GM19239 (cell line): ENCODE data around the gene QRFPR.
"Not testable (repeated sequence)": the region's sequence is repeated elsewhere in the genome, so short reads cannot be mapped to it uniquely, and the experiment has no call there.

ENCODE experiments used
- DNase-seq: peaks from one replicate; pipeline ENCODE4 v3.0.0; 2011; ENCODE audit warnings: low spot score; ENCODE audit not compliant: insufficient read length
- FAIRE-seq: peaks from 2 replicates; lab custom pipeline; 2011; peaks lifted over from hg19 to GRCh38; lab: Jason Lieb, UNC

The QRFPR gene

DNA sequence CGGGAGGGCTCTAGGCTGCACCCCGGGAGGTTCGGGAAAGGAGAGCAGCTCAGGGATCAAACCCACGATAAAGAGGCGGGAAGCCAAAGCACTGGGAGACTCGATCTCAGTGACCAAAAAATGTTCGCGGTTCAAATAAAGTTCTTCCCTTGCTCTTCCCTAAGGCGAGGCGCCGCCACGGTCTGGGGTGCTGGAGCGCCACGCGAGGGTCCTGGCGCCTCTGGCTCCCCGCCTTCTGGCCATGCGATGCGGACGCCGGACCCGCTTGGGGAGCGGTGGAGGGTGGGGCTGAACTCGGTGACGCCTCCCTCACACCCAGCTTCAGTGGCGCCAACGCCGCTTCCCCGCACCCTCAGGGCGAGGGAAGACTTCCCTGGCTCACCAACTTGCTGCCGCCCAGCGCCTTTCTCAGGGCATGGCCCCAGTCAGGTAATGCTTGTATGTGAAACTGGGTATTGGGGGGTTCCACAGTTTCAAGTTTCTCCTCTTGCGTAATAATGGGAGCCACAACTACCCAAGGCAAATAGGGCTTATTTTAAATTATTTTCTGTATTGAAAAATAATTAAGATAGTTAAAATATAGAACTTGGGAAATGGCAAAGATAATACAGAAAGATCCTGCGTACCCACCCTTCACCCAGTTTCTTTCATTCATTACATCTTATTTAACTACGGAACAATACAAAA lies at the start of gene QRFPR:
Gene QRFPR (minus strand): TSS at position 243 of the 687 bp plus-strand sequence. CDS start 371 bp downstream, outside the sequence.
- FAIRE-seq, result no peak
- no peak for DNase-seq

- FAIRE-seq (no peak), DNase-seq (no peak)
Observed at GRCh38 chr4:121428721-121429120, 47.9 kb upstream of the QRFPR start.

GRCh38 chr4:121421594-121421993 lies 40.8 kb upstream of the QRFPR start:
- DNase-seq, result no peak

GRCh38 chr4:121411151-121411744 lies 30.4 kb upstream of the QRFPR start:
- DNase-seq, result no peak
- FAIRE-seq, result no peak

More at GRCh38 chr4:121421594-121421993, 40.8 kb upstream of the QRFPR start:
- no peak for FAIRE-seq

DNA sequence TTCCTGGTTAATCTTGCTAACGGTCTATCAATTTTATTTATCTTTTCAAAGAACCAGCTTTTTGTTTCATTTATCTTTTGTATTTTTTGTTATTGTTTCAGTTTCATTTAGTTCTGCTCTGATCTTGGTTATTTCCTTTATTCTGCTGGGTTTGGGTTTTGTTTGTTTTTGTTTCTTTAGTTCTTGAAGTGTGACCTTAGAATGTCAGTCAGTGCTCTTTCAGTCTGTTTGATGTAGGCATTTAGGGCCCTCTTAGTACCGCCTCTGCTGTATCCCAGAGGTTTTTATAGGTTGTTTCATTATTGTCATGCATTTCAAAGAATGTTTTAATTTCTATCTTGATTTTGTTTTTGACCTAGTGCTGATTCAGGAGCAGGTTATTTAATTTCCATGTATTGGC lies 27.7 kb upstream of the QRFPR start:
- FAIRE-seq, DNase-seq: not testable (repeated sequence)

- no peak for FAIRE-seq
- no peak for DNase-seq
Observed at GRCh38 chr4:121400632-121401031, 19.8 kb upstream of the QRFPR start.

DNA sequence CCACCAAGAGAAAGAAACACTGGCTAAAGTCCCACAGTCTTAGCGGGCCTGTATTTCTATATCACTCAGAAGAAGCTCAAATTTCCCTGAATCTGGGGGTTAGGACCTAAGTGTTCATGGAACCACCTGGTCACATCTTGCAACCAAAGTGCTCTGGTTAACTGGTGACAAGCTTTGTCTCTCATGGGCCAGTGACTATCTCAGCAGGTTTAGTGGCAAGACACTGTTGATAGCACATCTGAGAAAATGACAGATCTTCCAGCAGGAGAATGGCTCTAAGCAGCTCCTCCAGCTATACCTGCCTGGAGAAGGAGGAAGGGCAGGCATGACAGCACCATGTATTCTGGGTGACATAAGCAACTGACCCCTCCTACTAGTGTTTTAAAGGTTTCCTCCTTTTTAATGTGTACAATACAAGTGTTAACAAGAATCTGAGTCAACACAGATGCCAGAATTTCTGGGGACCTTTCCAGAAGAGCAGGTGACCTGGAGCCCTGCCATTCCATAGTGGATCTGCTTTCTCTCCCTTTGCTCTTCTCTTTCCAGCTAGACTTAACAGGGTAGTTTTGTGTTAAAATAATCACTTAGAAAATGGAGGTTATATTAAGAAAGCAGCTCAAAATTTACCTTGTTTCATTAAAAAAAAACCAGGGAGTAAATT lies 17.3 kb upstream of the QRFPR start:
- DNase-seq (no peak), FAIRE-seq (no peak)

DNA sequence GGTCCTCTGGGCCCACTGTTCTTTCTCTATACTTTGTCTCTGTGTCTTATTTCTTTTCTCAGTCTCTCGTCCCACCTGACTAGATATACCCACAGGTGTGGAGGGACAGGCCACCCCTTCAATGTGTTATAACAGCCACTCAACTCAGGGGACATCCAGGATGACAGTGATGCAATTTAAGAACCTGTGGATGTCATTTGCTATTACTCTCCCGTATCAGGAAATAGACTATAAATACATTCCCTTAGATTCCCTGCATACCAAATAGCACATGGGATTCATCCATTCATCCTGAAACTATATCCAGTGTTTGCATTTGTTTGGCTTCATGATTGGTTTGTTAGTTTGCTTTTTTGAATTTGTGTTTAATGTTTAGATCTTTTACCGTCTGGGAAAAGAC lies 16.6 kb upstream of the QRFPR start:
- FAIRE-seq (no peak), DNase-seq (no peak)

DNA sequence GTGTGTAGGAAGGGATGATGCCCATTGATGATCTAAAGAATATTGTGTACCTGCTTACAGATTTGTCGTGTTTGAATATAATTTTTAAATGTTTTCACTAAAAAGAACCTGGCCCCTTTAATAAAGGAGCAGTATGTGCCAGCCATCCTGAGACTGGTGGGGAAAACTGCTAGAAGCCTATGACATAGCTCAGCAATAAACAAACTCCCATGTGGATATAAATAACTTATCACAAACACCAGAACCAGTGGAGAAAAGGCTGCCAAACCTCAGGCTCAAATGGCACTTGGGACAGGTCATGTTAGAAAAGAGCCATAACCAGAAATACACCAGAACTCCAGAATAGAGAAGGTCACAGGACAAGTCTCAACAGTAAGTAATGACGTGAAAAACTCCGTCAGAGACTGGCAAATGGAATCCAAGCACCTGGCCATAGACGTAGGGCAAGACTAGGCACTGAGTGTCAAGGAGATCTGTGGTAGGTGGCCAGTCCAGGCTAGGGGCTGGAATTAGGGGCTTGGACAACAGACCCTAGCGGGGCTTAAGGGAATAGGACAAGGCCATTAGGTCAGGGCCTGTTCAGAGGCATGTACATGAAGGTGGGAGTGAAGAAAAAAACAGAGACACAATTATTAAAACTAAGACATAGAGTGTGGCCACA lies 11.7 kb upstream of the QRFPR start:
- FAIRE-seq, result no peak
- no peak for DNase-seq

DNA sequence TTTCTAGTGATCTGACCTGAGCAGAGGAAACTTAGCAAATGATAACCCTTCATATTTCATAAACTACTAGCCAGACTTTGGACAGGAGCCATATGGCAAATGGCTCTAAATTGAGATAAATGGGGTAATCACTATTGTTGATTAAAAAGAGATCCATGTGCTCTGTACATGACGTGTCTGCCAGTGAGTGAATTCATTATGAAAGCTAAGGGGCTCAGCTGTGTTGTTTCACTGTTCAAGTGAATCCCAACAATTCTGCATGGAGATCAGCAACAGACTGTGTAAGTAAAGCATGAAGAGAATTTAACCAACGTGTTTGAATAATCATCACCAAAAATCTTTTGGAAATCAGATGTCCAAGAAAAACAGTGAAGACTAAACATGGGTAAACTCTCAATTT lies 9.5 kb upstream of the QRFPR start:
- FAIRE-seq (no peak), DNase-seq (no peak)

DNA sequence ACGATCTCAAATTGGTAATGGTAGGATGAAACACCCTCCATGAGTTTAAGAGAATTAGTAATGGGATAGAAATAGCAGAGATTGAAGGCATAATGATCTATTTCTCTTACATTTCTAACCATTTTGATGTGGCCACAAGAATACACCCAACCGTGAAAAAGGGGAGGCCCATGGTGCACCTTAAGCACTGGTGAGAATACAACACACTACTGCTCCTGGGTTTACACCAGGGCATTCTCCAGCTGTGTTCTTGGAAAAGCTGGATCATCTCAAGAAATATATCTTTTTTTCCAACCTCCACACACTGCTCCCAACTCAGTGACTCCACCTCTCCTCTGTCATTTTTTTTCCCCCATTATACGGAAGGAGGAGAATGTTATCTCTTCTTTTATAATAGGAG lies 1.5 kb downstream of the QRFPR start:
- DNase-seq (no peak), FAIRE-seq (no peak)

GRCh38 chr4:121377076-121377475 lies 3.7 kb downstream of the QRFPR start:
- DNase-seq, result no peak
- FAIRE-seq, result no peak

GRCh38 chr4:121376556-121376955 lies 4.3 kb downstream of the QRFPR start:
- FAIRE-seq (no peak), DNase-seq (no peak)

GRCh38 chr4:121376097-121376496 lies 4.7 kb downstream of the QRFPR start:
- FAIRE-seq, result no peak
- DNase-seq, result no peak

GRCh38 chr4:121375262-121375661 lies 5.6 kb downstream of the QRFPR start:
- FAIRE-seq, result no peak
- DNase-seq, result no peak

- FAIRE-seq, result no peak
- DNase-seq, result no peak
Observed at GRCh38 chr4:121373841-121374240, 7.0 kb downstream of the QRFPR start.

GRCh38 chr4:121370729-121371325 lies 10.0 kb downstream of the QRFPR start:
- DNase-seq (no peak), FAIRE-seq (peak; percentile 73)

GRCh38 chr4:121360495-121360894 lies 20.3 kb downstream of the QRFPR start:
- DNase-seq (no peak), FAIRE-seq (no peak)

DNA sequence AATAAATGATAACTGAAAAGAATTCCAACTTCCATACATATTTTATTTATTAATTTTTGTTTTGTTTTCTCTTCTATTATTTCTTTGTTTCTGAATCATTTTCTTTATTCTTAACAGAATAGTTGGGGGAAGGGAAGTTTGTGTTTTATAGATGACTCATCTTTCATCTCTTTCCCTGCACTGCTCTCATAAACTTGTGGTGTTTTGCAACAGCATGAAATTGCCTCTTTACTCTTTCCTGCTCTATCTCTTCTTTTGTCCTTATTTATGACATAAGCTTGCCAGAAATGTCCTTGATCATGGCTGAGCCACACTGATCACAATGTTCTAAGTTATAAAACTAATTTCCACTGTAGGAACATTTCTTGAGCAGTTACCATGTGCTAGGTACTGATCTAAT lies 22.3 kb downstream of the QRFPR start:
- DNase-seq (no peak), FAIRE-seq (no peak)

DNA sequence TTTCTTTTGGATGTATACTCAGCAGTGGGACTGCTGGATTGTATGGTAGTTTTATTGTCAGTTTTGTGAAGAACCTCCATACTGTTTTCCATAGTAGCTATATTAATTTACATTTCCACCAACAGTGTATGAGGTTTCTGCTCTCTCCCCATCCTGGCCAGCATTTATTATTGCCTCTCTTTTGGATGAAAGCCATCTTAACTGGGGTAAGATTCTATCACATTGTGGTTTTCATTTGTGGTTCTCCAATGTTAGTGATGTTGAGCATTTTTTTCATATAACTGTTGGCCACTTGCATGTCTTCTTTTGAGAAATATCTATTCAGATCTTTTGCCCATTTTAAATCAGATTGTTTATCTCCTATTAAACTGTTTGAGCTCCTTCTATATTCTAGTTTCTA lies 27.6 kb downstream of the QRFPR start:
- no peak for DNase-seq
- FAIRE-seq, result no peak

GRCh38 chr4:121344098-121344497 lies 36.7 kb downstream of the QRFPR start:
- no peak for DNase-seq
- no peak for FAIRE-seq
